ENCODE results near the gene CEP170B. TPM values are rescaled to one million over a fixed set of nuclear protein-coding genes. Genes with fewer than 3 reads are reported as not detected.

Gene CEP170B
- total and polyA plus RNA-seq, 2 of the 13 experiments (the other 11 are each of a cell fraction or from before 2014, with no cell fraction given) = 4.3 to 8.8 TPM

DNA sequence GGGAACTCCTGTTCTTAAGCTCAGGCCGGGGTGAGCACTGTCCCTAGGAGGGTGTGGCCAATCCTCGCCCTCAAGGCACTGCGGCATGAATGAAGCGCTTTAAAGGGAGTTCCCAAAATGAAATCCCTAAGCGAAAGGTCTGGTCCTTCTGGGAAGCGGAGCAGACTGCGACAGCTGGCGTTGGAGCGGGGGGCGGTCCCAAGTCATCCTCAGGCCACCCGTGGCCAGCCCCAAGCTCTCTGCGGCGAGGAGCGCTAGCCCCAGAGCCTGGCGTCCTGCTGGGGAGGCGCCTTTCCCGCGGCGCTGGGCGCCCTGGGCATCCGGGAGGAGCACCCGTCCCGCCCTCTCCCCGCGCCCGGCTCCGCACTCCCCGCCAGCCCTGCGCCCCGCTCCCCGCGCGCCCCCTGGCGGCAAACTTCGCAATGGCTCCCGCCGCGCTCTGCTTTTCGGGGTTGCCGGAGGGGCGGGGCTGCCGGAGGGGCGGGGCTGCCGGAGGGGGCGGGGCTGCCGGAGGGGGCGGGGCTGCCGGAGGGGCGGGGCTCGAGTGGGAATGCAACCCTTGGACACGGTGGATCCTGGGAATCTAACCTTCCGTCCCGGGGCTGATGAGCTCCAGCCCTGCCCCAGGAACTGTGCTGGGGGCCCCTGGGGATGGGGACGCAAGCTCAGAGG is 38.7 kb upstream of the CEP170B start (continued):
- TF ChIP-seq, protein P1, sequence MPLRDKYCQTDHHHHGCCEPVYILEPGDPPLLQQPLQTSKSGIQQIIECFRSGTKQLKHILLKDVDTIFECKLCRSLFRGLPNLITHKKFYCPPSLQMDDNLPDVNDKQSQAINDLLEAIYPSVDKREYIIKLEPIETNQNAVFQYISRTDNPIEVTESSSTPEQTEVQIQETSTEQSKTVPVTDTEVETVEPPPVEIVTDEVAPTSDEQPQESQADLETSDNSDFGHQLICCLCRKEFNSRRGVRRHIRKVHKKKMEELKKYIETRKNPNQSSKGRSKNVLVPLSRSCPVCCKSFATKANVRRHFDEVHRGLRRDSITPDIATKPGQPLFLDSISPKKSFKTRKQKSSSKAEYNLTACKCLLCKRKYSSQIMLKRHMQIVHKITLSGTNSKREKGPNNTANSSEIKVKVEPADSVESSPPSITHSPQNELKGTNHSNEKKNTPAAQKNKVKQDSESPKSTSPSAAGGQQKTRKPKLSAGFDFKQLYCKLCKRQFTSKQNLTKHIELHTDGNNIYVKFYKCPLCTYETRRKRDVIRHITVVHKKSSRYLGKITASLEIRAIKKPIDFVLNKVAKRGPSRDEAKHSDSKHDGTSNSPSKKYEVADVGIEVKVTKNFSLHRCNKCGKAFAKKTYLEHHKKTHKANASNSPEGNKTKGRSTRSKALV (CRISPR knock-in tag; IDR thresholded peaks at IDR 0.05) = no peak
- no peak for TF ChIP-seq TEAD3 (CRISPR knock-in tag; optimal IDR thresholded peaks at IDR 0.05; ENCODE audit: borderline replicate concordance)
- TF ChIP-seq ATAD3A (CRISPR knock-in tag; IDR thresholded peaks at IDR 0.05) = no peak
- TF ChIP-seq, protein P2, sequence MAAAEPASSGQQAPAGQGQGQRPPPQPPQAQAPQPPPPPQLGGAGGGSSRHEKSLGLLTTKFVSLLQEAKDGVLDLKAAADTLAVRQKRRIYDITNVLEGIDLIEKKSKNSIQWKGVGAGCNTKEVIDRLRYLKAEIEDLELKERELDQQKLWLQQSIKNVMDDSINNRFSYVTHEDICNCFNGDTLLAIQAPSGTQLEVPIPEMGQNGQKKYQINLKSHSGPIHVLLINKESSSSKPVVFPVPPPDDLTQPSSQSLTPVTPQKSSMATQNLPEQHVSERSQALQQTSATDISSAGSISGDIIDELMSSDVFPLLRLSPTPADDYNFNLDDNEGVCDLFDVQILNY (CRISPR knock-in tag; conservative IDR thresholded peaks at IDR 0.05) = no peak
- TF ChIP-seq CENPT (CRISPR knock-in tag; IDR thresholded peaks at IDR 0.05; ENCODE audit: low read depth) = no peak
- TF ChIP-seq ETV6 (CRISPR knock-in tag; conservative IDR thresholded peaks at IDR 0.05) = no peak
- TF ChIP-seq ZNF547 (CRISPR knock-in tag; IDR thresholded peaks at IDR 0.05) = no peak
- TF ChIP-seq, protein P3, sequence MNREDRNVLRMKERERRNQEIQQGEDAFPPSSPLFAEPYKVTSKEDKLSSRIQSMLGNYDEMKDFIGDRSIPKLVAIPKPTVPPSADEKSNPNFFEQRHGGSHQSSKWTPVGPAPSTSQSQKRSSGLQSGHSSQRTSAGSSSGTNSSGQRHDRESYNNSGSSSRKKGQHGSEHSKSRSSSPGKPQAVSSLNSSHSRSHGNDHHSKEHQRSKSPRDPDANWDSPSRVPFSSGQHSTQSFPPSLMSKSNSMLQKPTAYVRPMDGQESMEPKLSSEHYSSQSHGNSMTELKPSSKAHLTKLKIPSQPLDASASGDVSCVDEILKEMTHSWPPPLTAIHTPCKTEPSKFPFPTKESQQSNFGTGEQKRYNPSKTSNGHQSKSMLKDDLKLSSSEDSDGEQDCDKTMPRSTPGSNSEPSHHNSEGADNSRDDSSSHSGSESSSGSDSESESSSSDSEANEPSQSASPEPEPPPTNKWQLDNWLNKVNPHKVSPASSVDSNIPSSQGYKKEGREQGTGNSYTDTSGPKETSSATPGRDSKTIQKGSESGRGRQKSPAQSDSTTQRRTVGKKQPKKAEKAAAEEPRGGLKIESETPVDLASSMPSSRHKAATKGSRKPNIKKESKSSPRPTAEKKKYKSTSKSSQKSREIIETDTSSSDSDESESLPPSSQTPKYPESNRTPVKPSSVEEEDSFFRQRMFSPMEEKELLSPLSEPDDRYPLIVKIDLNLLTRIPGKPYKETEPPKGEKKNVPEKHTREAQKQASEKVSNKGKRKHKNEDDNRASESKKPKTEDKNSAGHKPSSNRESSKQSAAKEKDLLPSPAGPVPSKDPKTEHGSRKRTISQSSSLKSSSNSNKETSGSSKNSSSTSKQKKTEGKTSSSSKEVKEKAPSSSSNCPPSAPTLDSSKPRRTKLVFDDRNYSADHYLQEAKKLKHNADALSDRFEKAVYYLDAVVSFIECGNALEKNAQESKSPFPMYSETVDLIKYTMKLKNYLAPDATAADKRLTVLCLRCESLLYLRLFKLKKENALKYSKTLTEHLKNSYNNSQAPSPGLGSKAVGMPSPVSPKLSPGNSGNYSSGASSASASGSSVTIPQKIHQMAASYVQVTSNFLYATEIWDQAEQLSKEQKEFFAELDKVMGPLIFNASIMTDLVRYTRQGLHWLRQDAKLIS (CRISPR knock-in tag; IDR thresholded peaks at IDR 0.05) = no peak
- no peak for TF ChIP-seq DPF2 (CRISPR knock-in tag; IDR thresholded peaks at IDR 0.05; ENCODE audit: borderline replicate concordance, low read depth)
- no peak for TF ChIP-seq ZNF124 (CRISPR knock-in tag; IDR thresholded peaks at IDR 0.05)
- TF ChIP-seq ZBTB1 (CRISPR knock-in tag; IDR thresholded peaks at IDR 0.05; ENCODE audit: borderline replicate concordance) = no peak
- no peak for TF ChIP-seq U2AF1 (optimal IDR thresholded peaks at IDR 0.05; ENCODE audit: low read depth, low read length)
- TF ChIP-seq RAD21 (CRISPR knock-in tag; IDR thresholded peaks at IDR 0.05) = peak; percentile 40; the same call in 1 of the 2 replicates
- TF ChIP-seq, protein P4, sequence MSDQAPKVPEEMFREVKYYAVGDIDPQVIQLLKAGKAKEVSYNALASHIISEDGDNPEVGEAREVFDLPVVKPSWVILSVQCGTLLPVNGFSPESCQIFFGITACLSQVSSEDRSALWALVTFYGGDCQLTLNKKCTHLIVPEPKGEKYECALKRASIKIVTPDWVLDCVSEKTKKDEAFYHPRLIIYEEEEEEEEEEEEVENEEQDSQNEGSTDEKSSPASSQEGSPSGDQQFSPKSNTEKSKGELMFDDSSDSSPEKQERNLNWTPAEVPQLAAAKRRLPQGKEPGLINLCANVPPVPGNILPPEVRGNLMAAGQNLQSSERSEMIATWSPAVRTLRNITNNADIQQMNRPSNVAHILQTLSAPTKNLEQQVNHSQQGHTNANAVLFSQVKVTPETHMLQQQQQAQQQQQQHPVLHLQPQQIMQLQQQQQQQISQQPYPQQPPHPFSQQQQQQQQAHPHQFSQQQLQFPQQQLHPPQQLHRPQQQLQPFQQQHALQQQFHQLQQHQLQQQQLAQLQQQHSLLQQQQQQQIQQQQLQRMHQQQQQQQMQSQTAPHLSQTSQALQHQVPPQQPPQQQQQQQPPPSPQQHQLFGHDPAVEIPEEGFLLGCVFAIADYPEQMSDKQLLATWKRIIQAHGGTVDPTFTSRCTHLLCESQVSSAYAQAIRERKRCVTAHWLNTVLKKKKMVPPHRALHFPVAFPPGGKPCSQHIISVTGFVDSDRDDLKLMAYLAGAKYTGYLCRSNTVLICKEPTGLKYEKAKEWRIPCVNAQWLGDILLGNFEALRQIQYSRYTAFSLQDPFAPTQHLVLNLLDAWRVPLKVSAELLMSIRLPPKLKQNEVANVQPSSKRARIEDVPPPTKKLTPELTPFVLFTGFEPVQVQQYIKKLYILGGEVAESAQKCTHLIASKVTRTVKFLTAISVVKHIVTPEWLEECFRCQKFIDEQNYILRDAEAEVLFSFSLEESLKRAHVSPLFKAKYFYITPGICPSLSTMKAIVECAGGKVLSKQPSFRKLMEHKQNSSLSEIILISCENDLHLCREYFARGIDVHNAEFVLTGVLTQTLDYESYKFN (CRISPR knock-in tag; conservative IDR thresholded peaks at IDR 0.05) = no peak
- no peak for TF ChIP-seq ZNF678 (CRISPR knock-in tag; IDR thresholded peaks at IDR 0.05)
- no peak for TF ChIP-seq ZNF619 (CRISPR knock-in tag; IDR thresholded peaks at IDR 0.05)
- TF ChIP-seq, protein P5, sequence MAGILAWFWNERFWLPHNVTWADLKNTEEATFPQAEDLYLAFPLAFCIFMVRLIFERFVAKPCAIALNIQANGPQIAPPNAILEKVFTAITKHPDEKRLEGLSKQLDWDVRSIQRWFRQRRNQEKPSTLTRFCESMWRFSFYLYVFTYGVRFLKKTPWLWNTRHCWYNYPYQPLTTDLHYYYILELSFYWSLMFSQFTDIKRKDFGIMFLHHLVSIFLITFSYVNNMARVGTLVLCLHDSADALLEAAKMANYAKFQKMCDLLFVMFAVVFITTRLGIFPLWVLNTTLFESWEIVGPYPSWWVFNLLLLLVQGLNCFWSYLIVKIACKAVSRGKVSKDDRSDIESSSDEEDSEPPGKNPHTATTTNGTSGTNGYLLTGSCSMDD (CRISPR knock-in tag; IDR thresholded peaks at IDR 0.05) = no peak
- TF ChIP-seq EZH2 (conservative IDR thresholded peaks at IDR 0.05; ENCODE audit: low read depth, low read length) = no peak
- TF ChIP-seq SSRP1 (CRISPR knock-in tag; IDR thresholded peaks at IDR 0.05) = no peak
- no peak for TF ChIP-seq ZNF232 (CRISPR knock-in tag; IDR thresholded peaks at IDR 0.05; ENCODE audit: borderline replicate concordance)
